SK-N-SH treated with all-trans-retinoic acid at 6 μM for 48 hours (cell line): ENCODE data around the gene ATRN.

Experiments used
- ATAC-seq: fragments of 200-7000 bp; cut with Tn5 transposase; 3 replicates; pipeline ENCODE4 v1.9.1; 2020; ENCODE audit warnings: mild to moderate bottlenecking, moderate library complexity
- ARNTL ChIP-seq: fragments of 450-650 bp; formaldehyde crosslinking; IDR thresholded peaks from 2 replicates; pipeline ENCODE4 v1.5.0; 2020; ENCODE audit warnings: low read depth, mild to moderate bottlenecking, moderate library complexity, borderline replicate concordance
- BACH2 ChIP-seq: fragments of 250-450 bp; sonication (Bioruptor Pico); IDR thresholded peaks from 2 replicates; pipeline ENCODE4 v1.9.0; 2021; ENCODE audit warnings: mild to moderate bottlenecking, borderline replicate concordance
- CSDC2 ChIP-seq: fragments of 250-450 bp; sonication (Bioruptor Pico); IDR thresholded peaks from 2 replicates; pipeline ENCODE4 v1.5.0; 2020; ENCODE audit warnings: mild to moderate bottlenecking, moderate library complexity
- ISL1 ChIP-seq: fragments of 250-450 bp; sonication (Bioruptor Pico); IDR thresholded peaks from 2 replicates; pipeline ENCODE4 v2.1.2; 2022; ENCODE audit warnings: mild to moderate bottlenecking, moderate library complexity
- OSR1 ChIP-seq: fragments of 250-450 bp; sonication (Bioruptor Pico); IDR thresholded peaks from 2 replicates; pipeline ENCODE4 v1.8.0; 2022; ENCODE audit warnings: moderate library complexity, mild to moderate bottlenecking, inconsistent platforms
- PPARA ChIP-seq: fragments of 250-450 bp; sonication (Bioruptor Pico); IDR thresholded peaks from 2 replicates; pipeline ENCODE4 v1.5.0; 2020; ENCODE audit warnings: mild to moderate bottlenecking, borderline replicate concordance
- RARB ChIP-seq: fragments of 250-450 bp; sonication (Bioruptor Pico); IDR thresholded peaks from 2 replicates; pipeline ENCODE4 v1.8.0; 2021; ENCODE audit warnings: mild to moderate bottlenecking, moderate library complexity
- SNAI2 ChIP-seq: fragments of 250-450 bp; sonication (Bioruptor Pico); IDR thresholded peaks from 2 replicates; pipeline ENCODE4 v1.5.0; 2020; ENCODE audit warnings: mild to moderate bottlenecking, moderate library complexity
- TCF4 ChIP-seq: fragments of 250-450 bp; sonication (Bioruptor Pico); IDR thresholded peaks from 2 replicates; pipeline ENCODE4 v1.8.0; 2021; ENCODE audit warnings: mild to moderate bottlenecking, moderate library complexity, borderline replicate concordance
- TOX ChIP-seq: fragments of 250-450 bp; sonication (Bioruptor Pico); IDR thresholded peaks from 2 replicates; pipeline ENCODE4 v1.8.0; 2021; ENCODE audit warnings: mild to moderate bottlenecking, moderate library complexity, borderline replicate concordance
- ZFP3 ChIP-seq: fragments of 250-450 bp; sonication (Bioruptor Pico); IDR thresholded peaks from 2 replicates; pipeline ENCODE4 v1.5.0; 2020; ENCODE audit warnings: mild to moderate bottlenecking, moderate library complexity
- ZFP30 ChIP-seq: fragments of 450-650 bp; formaldehyde crosslinking; IDR thresholded peaks from 2 replicates; pipeline ENCODE4 v1.5.0; 2022; ENCODE audit warnings: mild to moderate bottlenecking, moderate library complexity
- ZNF565 ChIP-seq: fragments of 450-650 bp; formaldehyde crosslinking; conservative IDR thresholded peaks from 2 replicates; pipeline ENCODE4 v1.5.0; 2020; ENCODE audit warnings: low read depth, mild to moderate bottlenecking, moderate library complexity
- ZNF70 ChIP-seq: fragments of 450-650 bp; formaldehyde crosslinking; IDR thresholded peaks from 2 replicates; pipeline ENCODE4 v1.5.0; 2020; ENCODE audit warnings: mild to moderate bottlenecking, moderate library complexity
- ZNF8 ChIP-seq: fragments of 450-650 bp; formaldehyde crosslinking; IDR thresholded peaks from 2 replicates; pipeline ENCODE4 v1.5.0; 2020; ENCODE audit warnings: mild to moderate bottlenecking, moderate library complexity
- TF ChIP-seq, protein P1 (sequence below): fragments of 250-450 bp; sonication (Bioruptor Pico); IDR thresholded peaks from 2 replicates; pipeline ENCODE4 v1.5.1; 2020; ENCODE audit warnings: low read depth, mild to moderate bottlenecking, moderate library complexity
- TF ChIP-seq, protein P2 (sequence below): fragments of 250-450 bp; sonication (Bioruptor Pico); IDR thresholded peaks from 2 replicates; pipeline ENCODE4 v1.5.1; 2021; ENCODE audit warnings: mild to moderate bottlenecking, moderate library complexity
- TF ChIP-seq, protein P3 (sequence below): fragments of 250-450 bp; sonication (Bioruptor Pico); IDR thresholded peaks from 2 replicates; pipeline ENCODE4 v1.8.0; 2021; ENCODE audit warnings: low read depth, mild to moderate bottlenecking, moderate library complexity, borderline replicate concordance
- TF ChIP-seq, protein P4 (sequence below): fragments of 250-450 bp; sonication (Bioruptor Pico); IDR thresholded peaks from 2 replicates; pipeline ENCODE4 v1.5.0; 2020; ENCODE audit warnings: mild to moderate bottlenecking, moderate library complexity
- TF ChIP-seq, protein P5 (sequence below): fragments of 250-450 bp; sonication (Bioruptor Pico); IDR thresholded peaks from 2 replicates; pipeline ENCODE4 v1.8.0; 2020; ENCODE audit warnings: mild to moderate bottlenecking, moderate library complexity, borderline replicate concordance

The ATRN gene

DNA sequence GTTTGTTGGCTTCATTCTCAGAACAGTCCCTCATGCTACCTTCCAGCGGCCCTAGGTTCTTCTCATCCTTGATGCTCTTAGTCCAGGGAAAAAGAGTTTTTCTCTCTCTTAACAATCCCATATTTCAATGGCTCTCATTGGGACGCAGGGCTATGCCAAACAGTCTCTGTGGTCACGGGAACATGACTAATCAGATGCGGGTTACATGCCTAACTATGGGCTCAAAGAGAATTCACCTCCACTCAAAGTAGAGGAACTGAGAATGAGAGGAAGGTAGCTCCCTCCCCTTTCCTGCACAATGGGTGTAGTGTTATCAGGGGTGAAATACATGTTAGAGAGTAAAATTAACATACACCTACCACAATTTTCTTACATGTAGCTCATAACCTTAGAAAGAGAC lies 18.1 kb upstream of the ATRN start:
- TF ChIP-seq TCF4 (no peak), ZFP3 (CRISPR knock-in tag) (no peak), CSDC2 (CRISPR knock-in tag) (no peak), PPARA (CRISPR knock-in tag) (no peak), ZNF70 (CRISPR knock-in tag) (no peak), ZNF8 (CRISPR knock-in tag) (no peak)
- TF ChIP-seq, protein P1, sequence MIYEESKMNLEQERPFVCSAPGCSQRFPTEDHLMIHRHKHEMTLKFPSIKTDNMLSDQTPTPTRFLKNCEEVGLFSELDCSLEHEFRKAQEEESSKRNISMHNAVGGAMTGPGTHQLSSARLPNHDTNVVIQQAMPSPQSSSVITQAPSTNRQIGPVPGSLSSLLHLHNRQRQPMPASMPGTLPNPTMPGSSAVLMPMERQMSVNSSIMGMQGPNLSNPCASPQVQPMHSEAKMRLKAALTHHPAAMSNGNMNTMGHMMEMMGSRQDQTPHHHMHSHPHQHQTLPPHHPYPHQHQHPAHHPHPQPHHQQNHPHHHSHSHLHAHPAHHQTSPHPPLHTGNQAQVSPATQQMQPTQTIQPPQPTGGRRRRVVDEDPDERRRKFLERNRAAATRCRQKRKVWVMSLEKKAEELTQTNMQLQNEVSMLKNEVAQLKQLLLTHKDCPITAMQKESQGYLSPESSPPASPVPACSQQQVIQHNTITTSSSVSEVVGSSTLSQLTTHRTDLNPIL (CRISPR knock-in tag), result no peak
- TF ChIP-seq, all 23 proteins: peak for 0
- ATAC-seq, result no peak

DNA sequence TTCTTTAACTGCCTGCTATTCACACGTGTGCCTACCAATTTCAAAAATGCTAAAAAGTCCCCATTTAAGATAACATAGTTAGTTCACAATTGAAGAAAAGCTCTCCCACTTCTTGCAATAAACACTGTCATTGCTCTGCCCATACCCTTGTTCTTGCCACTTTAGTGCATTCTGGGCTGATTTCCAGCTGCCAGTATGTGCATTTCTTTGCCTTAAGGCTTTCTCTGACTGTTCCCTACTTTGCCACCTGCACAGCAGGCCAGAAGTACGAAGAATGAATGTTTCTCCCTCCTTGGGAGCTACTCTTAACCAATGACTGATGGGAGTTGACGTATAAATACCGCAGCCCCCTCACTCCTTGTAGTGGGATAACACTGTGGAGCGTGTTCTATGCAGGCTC lies 16.0 kb upstream of the ATRN start:
- TF ChIP-seq, protein P2, sequence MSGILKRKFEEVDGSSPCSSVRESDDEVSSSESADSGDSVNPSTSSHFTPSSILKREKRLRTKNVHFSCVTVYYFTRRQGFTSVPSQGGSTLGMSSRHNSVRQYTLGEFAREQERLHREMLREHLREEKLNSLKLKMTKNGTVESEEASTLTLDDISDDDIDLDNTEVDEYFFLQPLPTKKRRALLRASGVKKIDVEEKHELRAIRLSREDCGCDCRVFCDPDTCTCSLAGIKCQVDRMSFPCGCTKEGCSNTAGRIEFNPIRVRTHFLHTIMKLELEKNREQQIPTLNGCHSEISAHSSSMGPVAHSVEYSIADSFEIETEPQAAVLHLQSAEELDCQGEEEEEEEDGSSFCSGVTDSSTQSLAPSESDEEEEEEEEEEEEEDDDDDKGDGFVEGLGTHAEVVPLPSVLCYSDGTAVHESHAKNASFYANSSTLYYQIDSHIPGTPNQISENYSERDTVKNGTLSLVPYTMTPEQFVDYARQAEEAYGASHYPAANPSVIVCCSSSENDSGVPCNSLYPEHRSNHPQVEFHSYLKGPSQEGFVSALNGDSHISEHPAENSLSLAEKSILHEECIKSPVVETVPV, result no peak
- TF ChIP-seq OSR1 (CRISPR knock-in tag) (no peak), ZFP3 (CRISPR knock-in tag) (no peak), ZNF8 (CRISPR knock-in tag) (no peak), RARB (no peak), TOX (CRISPR knock-in tag) (no peak), ISL1 (CRISPR knock-in tag) (no peak), ARNTL (CRISPR knock-in tag) (no peak), CSDC2 (CRISPR knock-in tag) (no peak)
- TF ChIP-seq, protein P3, sequence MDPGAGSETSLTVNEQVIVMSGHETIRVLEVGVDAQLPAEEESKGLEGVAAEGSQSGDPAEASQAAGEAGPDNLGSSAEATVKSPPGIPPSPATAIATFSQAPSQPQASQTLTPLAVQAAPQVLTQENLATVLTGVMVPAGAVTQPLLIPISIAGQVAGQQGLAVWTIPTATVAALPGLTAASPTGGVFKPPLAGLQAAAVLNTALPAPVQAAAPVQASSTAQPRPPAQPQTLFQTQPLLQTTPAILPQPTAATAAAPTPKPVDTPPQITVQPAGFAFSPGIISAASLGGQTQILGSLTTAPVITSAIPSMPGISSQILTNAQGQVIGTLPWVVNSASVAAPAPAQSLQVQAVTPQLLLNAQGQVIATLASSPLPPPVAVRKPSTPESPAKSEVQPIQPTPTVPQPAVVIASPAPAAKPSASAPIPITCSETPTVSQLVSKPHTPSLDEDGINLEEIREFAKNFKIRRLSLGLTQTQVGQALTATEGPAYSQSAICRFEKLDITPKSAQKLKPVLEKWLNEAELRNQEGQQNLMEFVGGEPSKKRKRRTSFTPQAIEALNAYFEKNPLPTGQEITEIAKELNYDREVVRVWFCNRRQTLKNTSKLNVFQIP (CRISPR knock-in tag), result no peak
- TF ChIP-seq, protein P4, sequence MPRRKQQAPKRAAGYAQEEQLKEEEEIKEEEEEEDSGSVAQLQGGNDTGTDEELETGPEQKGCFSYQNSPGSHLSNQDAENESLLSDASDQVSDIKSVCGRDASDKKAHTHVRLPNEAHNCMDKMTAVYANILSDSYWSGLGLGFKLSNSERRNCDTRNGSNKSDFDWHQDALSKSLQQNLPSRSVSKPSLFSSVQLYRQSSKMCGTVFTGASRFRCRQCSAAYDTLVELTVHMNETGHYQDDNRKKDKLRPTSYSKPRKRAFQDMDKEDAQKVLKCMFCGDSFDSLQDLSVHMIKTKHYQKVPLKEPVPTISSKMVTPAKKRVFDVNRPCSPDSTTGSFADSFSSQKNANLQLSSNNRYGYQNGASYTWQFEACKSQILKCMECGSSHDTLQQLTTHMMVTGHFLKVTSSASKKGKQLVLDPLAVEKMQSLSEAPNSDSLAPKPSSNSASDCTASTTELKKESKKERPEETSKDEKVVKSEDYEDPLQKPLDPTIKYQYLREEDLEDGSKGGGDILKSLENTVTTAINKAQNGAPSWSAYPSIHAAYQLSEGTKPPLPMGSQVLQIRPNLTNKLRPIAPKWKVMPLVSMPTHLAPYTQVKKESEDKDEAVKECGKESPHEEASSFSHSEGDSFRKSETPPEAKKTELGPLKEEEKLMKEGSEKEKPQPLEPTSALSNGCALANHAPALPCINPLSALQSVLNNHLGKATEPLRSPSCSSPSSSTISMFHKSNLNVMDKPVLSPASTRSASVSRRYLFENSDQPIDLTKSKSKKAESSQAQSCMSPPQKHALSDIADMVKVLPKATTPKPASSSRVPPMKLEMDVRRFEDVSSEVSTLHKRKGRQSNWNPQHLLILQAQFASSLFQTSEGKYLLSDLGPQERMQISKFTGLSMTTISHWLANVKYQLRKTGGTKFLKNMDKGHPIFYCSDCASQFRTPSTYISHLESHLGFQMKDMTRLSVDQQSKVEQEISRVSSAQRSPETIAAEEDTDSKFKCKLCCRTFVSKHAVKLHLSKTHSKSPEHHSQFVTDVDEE, result no peak
- TF ChIP-seq, protein P1 (CRISPR knock-in tag), result no peak
- TF ChIP-seq, all 23 proteins: peak for 0
- no peak for ATAC-seq

DNA sequence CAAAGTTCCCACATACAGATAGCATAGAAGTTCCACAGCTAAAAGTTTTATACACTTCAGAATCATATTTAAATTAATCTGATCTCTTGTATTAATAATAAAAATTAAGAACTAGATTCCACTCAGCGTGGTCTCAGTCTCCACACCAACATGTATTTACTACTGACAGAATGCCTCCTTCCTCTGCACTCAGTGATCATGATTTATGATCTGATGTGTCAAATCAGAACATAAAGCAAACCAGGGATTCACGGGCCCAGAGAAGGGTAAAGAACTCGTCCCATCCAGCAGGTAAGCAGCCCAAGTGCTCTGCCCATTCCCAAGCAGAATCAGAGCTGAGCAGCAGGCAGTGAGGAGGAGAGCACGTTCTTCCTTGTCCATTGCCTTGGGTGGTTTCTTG lies 14.2 kb upstream of the ATRN start:
- no peak for TF ChIP-seq ZNF565 (CRISPR knock-in tag)
- TF ChIP-seq, protein P5, sequence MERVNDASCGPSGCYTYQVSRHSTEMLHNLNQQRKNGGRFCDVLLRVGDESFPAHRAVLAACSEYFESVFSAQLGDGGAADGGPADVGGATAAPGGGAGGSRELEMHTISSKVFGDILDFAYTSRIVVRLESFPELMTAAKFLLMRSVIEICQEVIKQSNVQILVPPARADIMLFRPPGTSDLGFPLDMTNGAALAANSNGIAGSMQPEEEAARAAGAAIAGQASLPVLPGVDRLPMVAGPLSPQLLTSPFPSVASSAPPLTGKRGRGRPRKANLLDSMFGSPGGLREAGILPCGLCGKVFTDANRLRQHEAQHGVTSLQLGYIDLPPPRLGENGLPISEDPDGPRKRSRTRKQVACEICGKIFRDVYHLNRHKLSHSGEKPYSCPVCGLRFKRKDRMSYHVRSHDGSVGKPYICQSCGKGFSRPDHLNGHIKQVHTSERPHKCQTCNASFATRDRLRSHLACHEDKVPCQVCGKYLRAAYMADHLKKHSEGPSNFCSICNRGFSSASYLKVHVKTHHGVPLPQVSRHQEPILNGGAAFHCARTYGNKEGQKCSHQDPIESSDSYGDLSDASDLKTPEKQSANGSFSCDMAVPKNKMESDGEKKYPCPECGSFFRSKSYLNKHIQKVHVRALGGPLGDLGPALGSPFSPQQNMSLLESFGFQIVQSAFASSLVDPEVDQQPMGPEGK (CRISPR knock-in tag), result no peak
- no peak for TF ChIP-seq SNAI2 (CRISPR knock-in tag)
- TF ChIP-seq, protein P2, result no peak
- no peak for TF ChIP-seq ARNTL (CRISPR knock-in tag)
- no peak for TF ChIP-seq TOX (CRISPR knock-in tag)
- TF ChIP-seq, protein P1 (CRISPR knock-in tag), result no peak
- TF ChIP-seq ISL1 (CRISPR knock-in tag), result no peak
- TF ChIP-seq BACH2 (CRISPR knock-in tag), result no peak
- TF ChIP-seq, protein P3 (CRISPR knock-in tag), result no peak
- no peak for TF ChIP-seq ZFP3 (CRISPR knock-in tag)
- no peak for TF ChIP-seq ZFP30 (CRISPR knock-in tag)
- ATAC-seq, result no peak
